Body of pancreas (tissue), 4 donors: ENCODE results near the gene NRCAM. TPM values are rescaled to one million over a fixed set of nuclear protein-coding genes. Genes with fewer than 3 reads are reported as not detected.
"Not testable (repeated sequence)": the region's sequence is repeated elsewhere in the genome, so short reads cannot be mapped to it uniquely, and the experiment has no call there.

Experiments used
- ATAC-seq: fragments of 150-250 bp; one replicate; pipeline ENCODE4 v1.9.1; 2016
- DNase-seq, 4 donors: peaks; one replicate each; pipeline ENCODE4 v3.0.0-alpha.2; 2019
- H3K27ac ChIP-seq, 4 donors: fragments of 200-600 bp; sonication (generic); 1 replicate in 3 of 4; 2 replicates in 1 of 4; pipeline versions ENCODE4 v1.5.1 to v1.6.1; 2016 to 2019; ENCODE audit warnings: mild to moderate bottlenecking in 1 of 4, mixed read lengths in 1 of 4, moderate library complexity in 1 of 4
- H3K27me3 ChIP-seq, 2 donors: fragments of 200-600 bp; sonication (generic); one replicate each; pipeline ENCODE4 v1.6.0; 2016; ENCODE audit warnings: mild to moderate bottlenecking in 1 of 2
- H3K36me3 ChIP-seq, 2 donors: fragments of 200-600 bp; sonication (generic); replicated peaks in 1 of 2; 2 replicates each; pipeline ENCODE4 v1.5.1; 2016; ENCODE audit warnings: low read depth in 2 of 2; ENCODE audit not compliant: insufficient read depth in 1 of 2
- H3K4me1 ChIP-seq: fragments of 200-600 bp; sonication (generic); one replicate; pipeline ENCODE4 v1.6.0; 2016
- H3K4me3 ChIP-seq, 2 donors: fragments of 200-600 bp; sonication (generic); 1 replicate in 1 of 2; 2 replicates in 1 of 2; pipeline ENCODE4 v1.5.1; 2016 to 2019
- H3K9me3 ChIP-seq, 3 donors: fragments of 200-600 bp; sonication (generic); 1 replicate in 2 of 3; 2 replicates in 1 of 3; pipeline ENCODE4 v1.5.1; 2016
- POLR2A ChIP-seq, 3 donors: fragments of 450-650 bp; IDR thresholded peaks; one replicate each; pipeline ENCODE4 v1.6.1; 2016; ENCODE audit warnings: antibody characterized with exemption in 3 of 3, mild to moderate bottlenecking in 2 of 3
- WGBS, 2 donors: methylation state at CpG; one replicate each; pipeline ENCODE4 v1.1.5; 2017; 5-methylcytosine and 5-hydroxymethylcytosine counted together
- intact Hi-C: fragments of 100-400 bp; cut with DNase I; formaldehyde crosslinking; loops from one replicate; pipeline ENCODE4 v1.15.1; 2023
- total RNA-seq, 2 donors: library from RNA; depleted of rRNA; stranded (reverse); fragments of >200 nt; gene quantifications; one replicate each; pipeline ENCODE4 v1.1.0, GENCODE V29; 2016
- TF ChIP-seq, protein P1 (sequence below), 7 experiments: fragments of 450-650 bp in 4 of 7; fragments of 200-600 bp in 3 of 7; sonication (generic) in 3 of 7; IDR thresholded peaks; one replicate each; pipeline ENCODE4 v1.5.1; 2016 to 2019; ENCODE audit warnings: antibody characterized with exemption in 7 of 7

Gene NRCAM
- total RNA-seq, 2 donors from 2014 or later = 39.4 to 49.8 TPM

DNA sequence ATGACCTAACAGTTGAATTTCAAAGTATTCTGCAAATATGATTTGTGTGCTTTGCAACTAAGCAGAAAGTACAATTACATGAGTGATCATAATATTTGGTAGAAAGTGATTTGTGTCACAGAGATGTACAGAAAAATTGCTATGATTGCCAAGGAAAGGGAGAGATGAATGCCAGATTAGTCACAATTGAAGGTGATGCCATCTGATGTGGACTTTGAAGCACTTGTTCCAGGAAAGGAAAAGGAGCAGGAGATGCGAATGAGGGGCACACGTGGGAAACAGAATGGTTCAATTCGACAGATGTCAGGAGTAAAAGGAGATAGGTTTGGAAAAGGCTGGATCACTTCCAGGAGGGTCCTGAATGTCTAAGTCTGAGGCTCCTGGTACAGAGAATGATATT is 173.0 kb downstream of the NRCAM start:
- H3K4me1 ChIP-seq = peaks cover 16% of the 10 kb centered on the region
- no peaks in the 10 kb centered on the region for H3K9me3 ChIP-seq
- no peaks in the 10 kb centered on the region for H3K36me3 ChIP-seq
- H3K4me3 ChIP-seq = no peak overlapping the region
- 60 to 70% methylated on average over 3 of the region's 3 CpGs for WGBS, 2 donors
- no peak for ATAC-seq
- no peak overlapping the region for H3K27ac ChIP-seq
- DNase-seq = no peak
- intact Hi-C loops = no loop called here
- TF ChIP-seq POLR2A (IDR thresholded peaks at IDR 0.05) = no peak
- TF ChIP-seq, protein P1, sequence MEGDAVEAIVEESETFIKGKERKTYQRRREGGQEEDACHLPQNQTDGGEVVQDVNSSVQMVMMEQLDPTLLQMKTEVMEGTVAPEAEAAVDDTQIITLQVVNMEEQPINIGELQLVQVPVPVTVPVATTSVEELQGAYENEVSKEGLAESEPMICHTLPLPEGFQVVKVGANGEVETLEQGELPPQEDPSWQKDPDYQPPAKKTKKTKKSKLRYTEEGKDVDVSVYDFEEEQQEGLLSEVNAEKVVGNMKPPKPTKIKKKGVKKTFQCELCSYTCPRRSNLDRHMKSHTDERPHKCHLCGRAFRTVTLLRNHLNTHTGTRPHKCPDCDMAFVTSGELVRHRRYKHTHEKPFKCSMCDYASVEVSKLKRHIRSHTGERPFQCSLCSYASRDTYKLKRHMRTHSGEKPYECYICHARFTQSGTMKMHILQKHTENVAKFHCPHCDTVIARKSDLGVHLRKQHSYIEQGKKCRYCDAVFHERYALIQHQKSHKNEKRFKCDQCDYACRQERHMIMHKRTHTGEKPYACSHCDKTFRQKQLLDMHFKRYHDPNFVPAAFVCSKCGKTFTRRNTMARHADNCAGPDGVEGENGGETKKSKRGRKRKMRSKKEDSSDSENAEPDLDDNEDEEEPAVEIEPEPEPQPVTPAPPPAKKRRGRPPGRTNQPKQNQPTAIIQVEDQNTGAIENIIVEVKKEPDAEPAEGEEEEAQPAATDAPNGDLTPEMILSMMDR (IDR thresholded peaks at IDR 0.05) = no peak
- H3K27me3 ChIP-seq = no peaks in the 10 kb centered on the region

DNA sequence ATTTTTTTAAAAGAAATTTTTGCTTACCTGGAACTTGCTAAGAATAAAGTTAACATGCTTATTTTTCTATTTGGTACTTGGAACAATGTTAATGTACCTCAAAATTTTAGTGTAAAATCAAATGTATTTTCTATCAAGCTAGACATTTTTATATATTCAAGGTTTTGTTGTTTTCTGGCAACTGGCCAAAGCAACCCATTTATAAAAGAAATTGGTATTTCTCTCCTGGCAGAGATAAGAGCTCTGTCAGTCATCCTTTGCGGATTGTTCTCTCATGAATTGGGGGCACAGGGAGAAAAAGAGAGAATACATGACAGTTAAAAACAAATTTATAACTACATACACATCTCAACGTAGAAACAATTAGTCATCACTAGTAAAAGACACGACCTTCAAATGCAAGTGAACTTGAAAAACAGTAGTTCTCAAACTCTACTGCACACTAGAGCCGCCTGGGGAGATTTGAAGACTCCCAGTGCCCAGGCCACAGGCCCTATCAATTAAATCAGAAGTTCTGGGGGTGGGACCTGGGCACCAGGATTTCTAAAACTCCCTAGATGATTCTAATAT is 173.7 kb downstream of the NRCAM start:
- WGBS, 2 donors = 22% methylated on average over 4 of the region's 4 CpGs
- TF ChIP-seq, protein P1 (IDR thresholded peaks at IDR 0.05) = no peak
- no peak for TF ChIP-seq POLR2A (IDR thresholded peaks at IDR 0.05)
- no peak overlapping the region for H3K27ac ChIP-seq
- H3K9me3 ChIP-seq = no peaks in the 10 kb centered on the region
- intact Hi-C loops = no loop called here
- no peaks in the 10 kb centered on the region for H3K36me3 ChIP-seq
- DNase-seq = no peak
- peak; percentile 45 for ATAC-seq
- H3K4me1 ChIP-seq = peaks cover 16% of the 10 kb centered on the region
- H3K4me3 ChIP-seq = no peak overlapping the region
- no peaks in the 10 kb centered on the region for H3K27me3 ChIP-seq

DNA sequence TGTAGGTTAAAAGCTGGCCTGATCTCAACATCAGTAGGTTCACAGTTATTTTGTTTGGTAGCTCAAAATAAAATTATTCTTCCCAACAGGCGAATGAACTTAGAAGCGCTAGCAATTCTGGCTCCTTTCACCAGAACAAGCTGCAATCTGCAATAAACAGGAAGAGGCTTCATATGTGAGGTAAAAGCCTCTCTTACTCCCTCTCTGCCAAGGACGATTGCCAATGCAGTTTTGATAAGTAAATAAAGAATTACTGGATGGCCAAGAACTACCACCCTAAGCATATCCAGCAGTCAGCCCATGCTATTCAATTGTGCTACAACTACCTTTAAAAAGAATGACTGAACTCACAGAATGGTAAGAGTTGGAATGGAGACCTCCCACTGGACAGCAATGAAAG is 176.1 kb downstream of the NRCAM start:
- no peaks in the 10 kb centered on the region for H3K9me3 ChIP-seq
- H3K27ac ChIP-seq = no peak overlapping the region
- DNase-seq (peak in 3 of 4 donors; percentile 25 to 37 (median 32)), ATAC-seq (peak; percentile 38)
- 9 to 13% methylated on average over 3 of the region's 3 CpGs for WGBS, 2 donors
- no peak overlapping the region for H3K4me3 ChIP-seq
- peaks cover 16% of the 10 kb centered on the region for H3K4me1 ChIP-seq
- H3K36me3 ChIP-seq = no peaks in the 10 kb centered on the region
- intact Hi-C loops = no loop called here
- TF ChIP-seq, protein P1 (IDR thresholded peaks at IDR 0.05) = no peak
- TF ChIP-seq POLR2A (IDR thresholded peaks at IDR 0.05) = no peak
- H3K27me3 ChIP-seq = no peaks in the 10 kb centered on the region

DNA sequence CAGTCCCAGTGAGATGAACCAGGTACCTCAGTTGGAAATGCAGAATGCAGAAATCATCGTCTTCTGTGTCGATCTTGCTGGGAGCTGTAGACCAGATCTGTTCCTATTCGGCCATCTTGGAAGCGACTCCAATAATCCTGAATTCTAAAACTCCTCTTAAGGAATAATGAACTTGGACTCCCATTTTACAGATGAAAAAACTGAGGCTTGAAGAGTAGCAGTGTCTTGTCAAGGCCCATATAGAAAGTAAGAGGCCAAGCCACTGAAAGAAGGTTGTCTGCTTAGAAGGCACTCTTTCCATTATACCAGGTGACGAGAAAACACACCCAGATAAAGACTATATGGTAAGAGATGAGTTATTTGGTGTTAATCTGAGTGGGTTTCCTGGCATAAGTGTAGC is 177.5 kb downstream of the NRCAM start:
- H3K9me3 ChIP-seq = no peaks in the 10 kb centered on the region
- no peaks in the 10 kb centered on the region for H3K36me3 ChIP-seq
- no peak overlapping the region for H3K4me3 ChIP-seq
- H3K27ac ChIP-seq = no peak overlapping the region
- H3K4me1 ChIP-seq = peaks cover 16% of the 10 kb centered on the region
- ATAC-seq = no peak
- TF ChIP-seq POLR2A (IDR thresholded peaks at IDR 0.05) = no peak
- TF ChIP-seq, protein P1 (IDR thresholded peaks at IDR 0.05) = no peak
- DNase-seq = no peak
- no peaks in the 10 kb centered on the region for H3K27me3 ChIP-seq
- intact Hi-C loops = no loop called here
- 97 to 98% methylated on average over 5 of the region's 5 CpGs for WGBS, 2 donors

DNA sequence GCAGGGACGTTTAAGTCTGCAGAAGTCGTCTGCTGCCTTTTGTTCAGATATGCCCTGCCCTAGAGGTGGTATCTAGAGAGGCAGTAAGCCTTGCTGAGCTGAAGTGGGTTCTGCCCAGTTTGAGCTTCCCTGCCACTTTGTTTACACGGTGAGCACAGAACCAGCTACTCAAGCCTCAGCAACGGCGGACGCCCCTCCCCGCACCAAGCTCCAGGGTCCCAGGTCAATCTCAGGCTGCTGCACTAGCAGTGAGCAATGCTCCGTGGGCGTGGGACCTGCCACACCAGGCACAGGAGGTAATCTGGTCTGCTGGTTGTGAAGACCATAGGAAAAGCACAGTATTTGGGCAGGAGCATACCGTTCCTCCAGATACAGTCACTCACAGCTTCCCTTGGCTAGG is 178.0 kb downstream of the NRCAM start:
- Histone ChIP-seq H3K4me3 (no peak overlapping the region), H3K27ac (no peak overlapping the region), H3K9me3 (no peaks in the 10 kb centered on the region), H3K4me1 (peaks cover 16% of the 10 kb centered on the region), H3K27me3 (no peaks in the 10 kb centered on the region), H3K36me3 (no peaks in the 10 kb centered on the region)
- WGBS, 2 donors = 85 to 86% methylated on average over 4 to 10 of the region's 10 CpGs
- intact Hi-C loops = no loop called here
- TF ChIP-seq, protein P1 (IDR thresholded peaks at IDR 0.05) = no peak
- TF ChIP-seq POLR2A (IDR thresholded peaks at IDR 0.05) = no peak
- DNase-seq = no peak
- no peak for ATAC-seq

DNA sequence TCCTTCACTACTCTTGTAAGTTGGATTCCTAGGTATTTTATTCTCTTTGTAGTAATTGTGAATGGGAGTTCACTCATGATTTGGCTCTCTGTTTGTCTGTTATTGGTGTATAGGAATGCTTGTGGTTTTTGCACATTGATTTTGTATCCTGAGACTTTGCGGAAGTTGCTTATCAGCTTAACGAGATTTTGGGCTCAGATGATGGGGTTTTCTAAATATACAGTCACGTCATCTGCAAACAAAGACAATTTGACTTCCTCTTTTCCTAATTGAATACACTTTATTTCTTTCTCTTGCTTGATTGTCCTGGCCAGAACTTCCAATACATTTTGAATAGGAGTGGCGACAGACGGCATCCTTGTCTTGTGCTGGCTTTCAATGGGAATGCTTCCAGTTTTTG is 181.8 kb downstream of the NRCAM start:
- H3K36me3 ChIP-seq, intact Hi-C loops, H3K4me1 ChIP-seq, DNase-seq, H3K4me3 ChIP-seq, ATAC-seq, H3K27me3 ChIP-seq, H3K27ac ChIP-seq, H3K9me3 ChIP-seq: not testable (repeated sequence)
- 79 to 91% methylated on average over 5 of the region's 5 CpGs for WGBS, 2 donors

DNA sequence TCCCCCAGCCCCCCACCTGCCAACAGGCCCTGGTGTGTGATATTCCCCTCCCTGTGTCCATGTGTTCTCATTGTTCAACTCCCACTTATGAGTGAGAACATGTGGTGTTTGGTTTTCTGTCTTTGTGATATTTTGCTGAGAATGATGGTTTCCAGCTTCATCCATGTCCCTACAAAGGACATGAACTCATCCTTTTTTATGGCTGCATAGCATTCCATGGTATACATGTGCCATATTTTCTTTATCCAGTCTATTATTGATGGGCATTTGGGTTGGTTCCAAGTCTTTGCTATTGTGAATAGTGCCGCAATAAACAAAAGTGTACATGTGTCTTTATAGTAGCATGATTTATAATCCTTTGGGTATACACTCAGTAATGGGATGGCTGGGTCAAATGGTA is 183.3 kb downstream of the NRCAM start:
- ATAC-seq, H3K4me1 ChIP-seq, intact Hi-C loops, H3K4me3 ChIP-seq, H3K27ac ChIP-seq, H3K9me3 ChIP-seq, DNase-seq, H3K36me3 ChIP-seq, H3K27me3 ChIP-seq: not testable (repeated sequence)
- 100% methylated on average over 1 of the region's 1 CpG for WGBS, 2 donors
